ENCODE results near the gene RNF40.

Gene RNF40

GRCh38 chr16:30786936-30787612 is 25.0 kb downstream of the RNF40 start, which contains the start of gene ZNF629:
TSS of gene ZNF629 (minus strand) at chr16:30787205. CDS start at chr16:30784482, 2,723 bp downstream.
- no peak for TF ChIP-seq CTCF (IDR thresholded peaks at IDR 0.05; ENCODE audit: low read depth, low read length, missing control alignments)
- Histone ChIP-seq H3K27ac (peak within 1 kb of the TSS; percentile 81), H3K36me3 (replicated peaks) (peaks cover 19% of the 10 kb centered on the region), H3K27me3 (replicated peaks) (no peaks in the 10 kb centered on the region), H3K4me3 (ENCODE audit: low read depth, low read length) (peak within 1 kb of the TSS; percentile 92)
- in situ Hi-C loops (cut with HindIII; ENCODE audit: low pct_ligation_motif_present, low sequenced_read_pairs), result loop anchor here (25.0 kb wide), 1 partner anchor 100 kb away; the partner anchor contains the start of genes BCL7C and CTF1
- DNase-seq, result peak; percentile 45

- peak; percentile 2 for TF ChIP-seq CTCF (IDR thresholded peaks at IDR 0.05; ENCODE audit: low read depth, low read length, missing control alignments)
- Histone ChIP-seq H3K4me3 (ENCODE audit: low read depth, low read length) (peak overlapping the region; percentile 92), H3K36me3 (replicated peaks) (peaks cover 13% of the 10 kb centered on the region), H3K27me3 (replicated peaks) (no peaks in the 10 kb centered on the region), H3K27ac (peak overlapping the region; percentile 81)
- no peak for DNase-seq
- in situ Hi-C loops (cut with HindIII; ENCODE audit: low pct_ligation_motif_present, low sequenced_read_pairs), result loop anchor here (25.0 kb wide), 1 partner anchor 100 kb away; the partner anchor contains the start of genes BCL7C and CTF1
These were observed 25.7 kb downstream of the RNF40 start for GRCh38 chr16:30787613-30788378.

DNA sequence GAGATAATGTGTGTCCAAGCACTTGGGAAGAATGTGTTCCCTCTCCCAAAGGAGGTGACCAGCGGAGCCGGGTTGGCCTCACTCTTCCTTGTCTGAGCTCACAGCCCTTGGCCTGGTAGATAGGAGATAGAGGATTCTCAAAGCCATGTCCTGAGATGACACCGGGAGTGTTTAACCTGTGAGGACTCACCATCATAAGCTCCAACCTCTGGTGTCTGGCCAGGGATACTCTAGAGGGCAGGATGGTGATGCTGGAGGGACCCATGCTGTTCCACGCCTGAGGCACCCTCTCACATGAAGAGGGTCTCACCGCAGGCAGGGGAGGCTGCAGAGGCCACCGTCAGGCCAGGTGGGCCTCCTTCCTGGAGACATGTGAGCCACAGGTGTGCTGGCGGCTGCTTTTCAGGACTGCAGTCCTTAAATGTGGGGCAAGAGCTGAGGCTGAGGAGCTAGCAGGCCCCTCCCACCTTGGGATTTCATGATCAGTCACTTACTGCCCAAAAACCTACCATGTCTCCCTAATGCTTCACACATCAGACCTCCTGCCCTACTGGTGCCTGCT is 31.5 kb downstream of the RNF40 start:
- no peak for DNase-seq
- Histone ChIP-seq H3K27ac (no peak overlapping the region), H3K36me3 (replicated peaks) (no peaks in the 10 kb centered on the region), H3K27me3 (replicated peaks) (no peaks in the 10 kb centered on the region), H3K4me3 (ENCODE audit: low read depth, low read length) (no peak overlapping the region)
- in situ Hi-C loops (cut with HindIII; ENCODE audit: low pct_ligation_motif_present, low sequenced_read_pairs), result loop anchor here (25.0 kb wide), 1 partner anchor 94 kb away; the partner anchor contains the start of genes BCL7C and CTF1
- no peak for TF ChIP-seq CTCF (IDR thresholded peaks at IDR 0.05; ENCODE audit: low read depth, low read length, missing control alignments)

DNA sequence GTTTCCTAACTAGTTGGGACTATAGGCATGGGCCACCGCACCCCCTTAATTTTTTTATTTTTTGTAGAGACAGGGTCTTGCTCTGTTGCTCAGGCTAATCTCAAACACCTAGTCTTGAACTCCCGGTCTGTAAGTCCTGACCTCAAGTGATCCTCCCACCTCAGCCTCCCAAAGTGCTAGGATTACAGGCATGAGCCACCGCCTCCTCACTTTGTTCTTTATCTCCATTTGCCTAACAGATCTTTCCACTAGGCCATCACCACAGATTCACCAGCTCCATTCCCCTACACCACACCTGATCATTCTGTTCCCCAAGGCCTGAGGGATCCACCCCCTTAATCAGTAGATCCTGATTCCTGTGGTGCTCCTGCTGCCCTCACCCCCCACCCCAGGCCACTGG is 32.5 kb downstream of the RNF40 start:
- in situ Hi-C loops (cut with HindIII; ENCODE audit: low pct_ligation_motif_present, low sequenced_read_pairs), result loop anchor here (25.0 kb wide), 1 partner anchor 93 kb away; the partner anchor contains the start of genes BCL7C and CTF1
- TF ChIP-seq CTCF (IDR thresholded peaks at IDR 0.05; ENCODE audit: low read depth, low read length, missing control alignments), result no peak

GRCh38 chr16:30797670-30798309 is 35.7 kb downstream of the RNF40 start:
- in situ Hi-C loops (cut with HindIII; ENCODE audit: low pct_ligation_motif_present, low sequenced_read_pairs), result loop anchor here (25.0 kb wide), 1 partner anchor 90 kb away; the partner anchor contains the start of genes BCL7C and CTF1
- H3K27me3 ChIP-seq (replicated peaks), result no peaks in the 10 kb centered on the region
- no peak overlapping the region for H3K4me3 ChIP-seq (ENCODE audit: low read depth, low read length)
- no peaks in the 10 kb centered on the region for H3K36me3 ChIP-seq (replicated peaks)
- no peak overlapping the region for H3K27ac ChIP-seq
- TF ChIP-seq CTCF (IDR thresholded peaks at IDR 0.05; ENCODE audit: low read depth, low read length, missing control alignments), result peak; percentile 37
- DNase-seq, result no peak

More for the DNA sequence above, 32.5 kb downstream of the RNF40 start:
- Histone ChIP-seq H3K27me3 (replicated peaks) (no peaks in the 10 kb centered on the region), H3K4me3 (ENCODE audit: low read depth, low read length) (no peak overlapping the region), H3K27ac (no peak overlapping the region), H3K36me3 (replicated peaks) (no peaks in the 10 kb centered on the region)
- DNase-seq, result no peak
